OCI-LY7 (cell line): Measurements from ENCODE around the gene ZFHX3. TPM values are rescaled to one million over a fixed set of nuclear protein-coding genes. Genes with fewer than 3 reads are reported as not detected.

Experiments
- BruUV-seq: library from RNA; stranded (reverse); fragments of 400-500 nt; replicated peaks from 2 replicates; lab custom pipeline; 2021; lab: Mats Ljungman, UMichigan
- CTCF ChIA-PET: fragments of 300-600 bp; sonication (Branson Sonifier 250); formaldehyde crosslinking; loops from one replicate; lab custom pipeline; 2022; ENCODE audit warnings: antibody characterized with exemption; ENCODE audit not compliant: unreplicated experiment; lab: Charles Lee
- POLR2A ChIA-PET: fragments of 300-600 bp; sonication (Branson Sonifier 250); formaldehyde crosslinking; loops from one replicate; lab custom pipeline; 2022; ENCODE audit warnings: antibody characterized with exemption; lab: Charles Lee
- DNase-seq: peaks from one replicate; pipeline ENCODE4 v3.0.0-alpha.2; 2015; ENCODE audit warnings: low spot score
- H2AFZ ChIP-seq: fragments of 200-600 bp; sonication (generic), shearing (Covaris generic); 2 replicates; pipeline ENCODE4 v1.6.1; 2014; ENCODE audit warnings: mild to moderate bottlenecking, antibody characterized with exemption, low read length, moderate library complexity
- H3K27ac ChIP-seq: fragments of 200-600 bp; sonication (generic); 2 replicates; pipeline ENCODE4 v1.5.1; 2014; ENCODE audit warnings: mixed run types, low read depth, mild to moderate bottlenecking, moderate library complexity, low read length, inconsistent platforms; ENCODE audit not compliant: poor library complexity, severe bottlenecking
- H3K36me3 ChIP-seq: fragments of 200-600 bp; sonication (generic); 2 replicates; pipeline ENCODE4 v1.6.1; 2014; ENCODE audit warnings: mild to moderate bottlenecking, antibody characterized with exemption, low read length, moderate library complexity, mixed read lengths; ENCODE audit not compliant: insufficient read depth
- H3K4me1 ChIP-seq: fragments of 200-600 bp; sonication (generic); 2 replicates; pipeline ENCODE4 v1.5.1; 2014; ENCODE audit warnings: mild to moderate bottlenecking, low read length; ENCODE audit not compliant: insufficient read depth, poor library complexity, severe bottlenecking
- H3K4me2 ChIP-seq: fragments of 200-600 bp; sonication (generic); 2 replicates; pipeline ENCODE4 v1.6.1; 2014; ENCODE audit warnings: mild to moderate bottlenecking, low read length
- H3K4me3 ChIP-seq: fragments of 200-600 bp; sonication (generic); 2 replicates; pipeline ENCODE4 v1.5.1; 2014; ENCODE audit warnings: mild to moderate bottlenecking, low read depth, low read length; ENCODE audit not compliant: poor library complexity, severe bottlenecking
- H3K79me2 ChIP-seq: fragments of 200-600 bp; sonication (generic); 2 replicates; pipeline ENCODE4 v1.6.1; 2016; ENCODE audit warnings: low read depth, mild to moderate bottlenecking, low read length, moderate library complexity, mixed read lengths; ENCODE audit not compliant: insufficient read depth
- H3K9me2 ChIP-seq: fragments of 200-600 bp; sonication (generic); 2 replicates; pipeline ENCODE4 v1.6.1; 2016; ENCODE audit warnings: mild to moderate bottlenecking, low read length, mixed read lengths; ENCODE audit not compliant: insufficient read depth
- H3K9me3 ChIP-seq: fragments of 200-600 bp; sonication (generic); 2 replicates; pipeline ENCODE4 v1.6.1; 2014; ENCODE audit warnings: mild to moderate bottlenecking, mixed run types, low read length, mixed read lengths
- H4K20me1 ChIP-seq: fragments of 200-600 bp; sonication (generic); 2 replicates; pipeline ENCODE4 v1.6.1; 2014; ENCODE audit warnings: mild to moderate bottlenecking, antibody characterized with exemption, low read length, moderate library complexity, mixed read lengths; ENCODE audit not compliant: insufficient read depth
- EZH2phosphoT487 ChIP-seq: fragments of 200-600 bp; sonication (generic); IDR thresholded peaks from 2 replicates; pipeline ENCODE4 v1.6.1; 2018; ENCODE audit warnings: low read depth, borderline replicate concordance, mild to moderate bottlenecking, mixed run types, antibody characterized with exemption, low read length, moderate library complexity, mixed read lengths
- intact Hi-C: fragments of 100-400 bp; cut with micrococcal nuclease; formaldehyde crosslinking; loops from one replicate; pipeline ENCODE4 v1.10.0; 2022; ENCODE audit not compliant: unreplicated experiment
- total RNA-seq, 2 experiments: library from RNA; depleted of rRNA in 1 of 2; stranded (reverse); fragments of >200 nt in 1 of 2; shearing (Covaris generic) in 1 of 2; gene quantifications; 2 replicates each; pipeline ENCODE4 v1.2.3, GENCODE V29; 2014 to 2022
- TF ChIP-seq, protein P1 (sequence below): fragments of 200-600 bp; sonication (generic); conservative IDR thresholded peaks from 2 replicates; pipeline ENCODE4 v1.5.1; 2014; ENCODE audit warnings: mild to moderate bottlenecking, antibody characterized with exemption, low read length, moderate library complexity, mixed read lengths

Gene ZFHX3
- total RNA-seq, 2 experiments from 2014 or later, result 1.3 to 6.2 TPM

DNA sequence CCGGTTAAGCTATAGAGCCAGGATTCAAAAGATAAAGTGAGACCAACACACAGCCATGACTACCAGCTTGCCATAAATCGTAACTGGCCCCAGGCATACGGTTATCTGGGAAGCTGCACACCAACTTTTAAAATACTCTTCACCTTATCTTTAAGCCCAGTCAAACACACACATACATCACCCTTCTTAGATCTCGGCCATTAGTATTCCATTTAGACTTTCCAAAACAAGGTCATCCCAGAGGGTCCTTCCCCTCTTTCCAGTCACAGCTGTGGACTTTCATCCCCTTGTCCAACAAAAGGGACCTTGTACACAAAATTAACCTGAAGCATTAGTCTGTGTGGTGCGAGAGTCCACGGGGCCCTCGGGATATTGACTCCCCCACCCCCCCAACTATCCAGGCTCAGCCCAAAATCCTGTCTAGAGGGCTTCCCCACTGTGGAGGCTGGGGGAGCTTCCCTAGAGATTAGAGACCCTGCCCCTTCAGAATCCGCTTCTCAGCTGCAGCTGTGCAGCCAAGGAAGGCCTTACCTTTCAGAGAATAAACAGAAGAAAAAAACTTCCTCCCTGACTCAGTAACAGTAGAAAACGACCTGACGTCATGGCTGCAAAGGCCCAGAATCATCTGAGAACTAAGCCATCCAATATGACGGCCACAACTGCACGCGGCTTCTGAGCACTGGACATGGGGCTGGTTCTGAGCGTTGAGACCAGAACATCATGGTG is 9.9 kb downstream of the ZFHX3 start:
- no peaks in the 10 kb centered on the region for H3K9me2 ChIP-seq
- BruUV-seq, result no TSS peak
- POLR2A ChIA-PET, result interaction anchor here (0.7 to 0.9 kb wide), 2 partner anchors 18 to 1018 kb away, joined by 3 to 4 read pairs; no protein-coding TSS in a partner anchor

DNA sequence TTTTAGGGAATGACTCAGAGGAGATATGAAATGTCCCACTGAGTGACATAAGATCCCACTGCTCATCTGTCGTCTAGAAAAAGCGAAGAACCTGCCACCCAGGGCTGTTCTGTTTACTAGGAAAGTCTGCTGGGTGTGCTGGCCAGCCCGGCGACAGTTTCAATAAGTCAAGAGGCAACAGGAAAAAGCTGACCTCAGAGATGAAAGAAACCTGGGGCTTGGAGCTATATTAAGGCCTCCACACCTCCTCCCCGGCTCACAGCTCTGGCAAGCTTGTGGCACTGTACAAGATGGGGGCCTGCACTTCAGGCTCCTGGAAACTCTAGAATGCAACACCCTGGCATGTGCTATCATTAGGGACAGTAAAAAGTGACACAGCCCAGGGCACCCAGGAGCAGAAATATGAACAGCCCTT is 10.6 kb downstream of the ZFHX3 start:
- peaks cover 6% of the 10 kb centered on the region for H3K4me1 ChIP-seq
- no peak overlapping the region for H3K4me3 ChIP-seq
- H2AFZ ChIP-seq, result no peak overlapping the region
- H3K9me3 ChIP-seq, result no peaks in the 10 kb centered on the region
- H4K20me1 ChIP-seq, result no peaks in the 10 kb centered on the region; the same call in 1 of the 2 replicates
- no peak for TF ChIP-seq EZH2phosphoT487
- TF ChIP-seq, protein P1, sequence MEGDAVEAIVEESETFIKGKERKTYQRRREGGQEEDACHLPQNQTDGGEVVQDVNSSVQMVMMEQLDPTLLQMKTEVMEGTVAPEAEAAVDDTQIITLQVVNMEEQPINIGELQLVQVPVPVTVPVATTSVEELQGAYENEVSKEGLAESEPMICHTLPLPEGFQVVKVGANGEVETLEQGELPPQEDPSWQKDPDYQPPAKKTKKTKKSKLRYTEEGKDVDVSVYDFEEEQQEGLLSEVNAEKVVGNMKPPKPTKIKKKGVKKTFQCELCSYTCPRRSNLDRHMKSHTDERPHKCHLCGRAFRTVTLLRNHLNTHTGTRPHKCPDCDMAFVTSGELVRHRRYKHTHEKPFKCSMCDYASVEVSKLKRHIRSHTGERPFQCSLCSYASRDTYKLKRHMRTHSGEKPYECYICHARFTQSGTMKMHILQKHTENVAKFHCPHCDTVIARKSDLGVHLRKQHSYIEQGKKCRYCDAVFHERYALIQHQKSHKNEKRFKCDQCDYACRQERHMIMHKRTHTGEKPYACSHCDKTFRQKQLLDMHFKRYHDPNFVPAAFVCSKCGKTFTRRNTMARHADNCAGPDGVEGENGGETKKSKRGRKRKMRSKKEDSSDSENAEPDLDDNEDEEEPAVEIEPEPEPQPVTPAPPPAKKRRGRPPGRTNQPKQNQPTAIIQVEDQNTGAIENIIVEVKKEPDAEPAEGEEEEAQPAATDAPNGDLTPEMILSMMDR, result no peak
- no peak overlapping the region for H3K27ac ChIP-seq
- H3K9me2 ChIP-seq, result no peaks in the 10 kb centered on the region
- no TSS peak for BruUV-seq
- no peak overlapping the region for H3K4me2 ChIP-seq
- ChIA-PET CTCF (no interaction called here), POLR2A (interaction anchor here (0.6 to 0.9 kb wide), 2 partner anchors 19 to 745 kb away, joined by 3 to 4 read pairs; no protein-coding TSS in a partner anchor)
- no peak for DNase-seq
- intact Hi-C loops, result no loop called here
- H3K79me2 ChIP-seq, result no peaks in the 10 kb centered on the region
- H3K36me3 ChIP-seq, result no peaks in the 10 kb centered on the region

More for the DNA sequence above, 9.9 kb downstream of the ZFHX3 start:
- CTCF ChIA-PET, result no interaction called here
- Histone ChIP-seq H3K9me3 (no peaks in the 10 kb centered on the region), H2AFZ (no peak overlapping the region), H3K4me2 (no peak overlapping the region), H3K4me1 (peaks cover 6% of the 10 kb centered on the region), H3K27ac (no peak overlapping the region), H3K36me3 (no peaks in the 10 kb centered on the region), H3K4me3 (no peak overlapping the region), H3K79me2 (no peaks in the 10 kb centered on the region), H4K20me1 (no peaks in the 10 kb centered on the region; the same call in 1 of the 2 replicates)
- no peak for DNase-seq
- intact Hi-C loops, result no loop called here
- TF ChIP-seq EZH2phosphoT487, result no peak
- TF ChIP-seq, protein P1, result no peak
